ENCODE results near the gene KLF6. TPM values are rescaled to one million over a fixed set of nuclear protein-coding genes. Genes with fewer than 3 reads are reported as not detected.

KLF6 gene
- polyA plus RNA-seq (2011; rRNA removed) = 41.8 and 79.0 TPM in 2 replicates
- 202 and 251 TPM in 2 replicates for polyA minus RNA-seq (2011; rRNA and poly(A)+ RNA removed)

DNA sequence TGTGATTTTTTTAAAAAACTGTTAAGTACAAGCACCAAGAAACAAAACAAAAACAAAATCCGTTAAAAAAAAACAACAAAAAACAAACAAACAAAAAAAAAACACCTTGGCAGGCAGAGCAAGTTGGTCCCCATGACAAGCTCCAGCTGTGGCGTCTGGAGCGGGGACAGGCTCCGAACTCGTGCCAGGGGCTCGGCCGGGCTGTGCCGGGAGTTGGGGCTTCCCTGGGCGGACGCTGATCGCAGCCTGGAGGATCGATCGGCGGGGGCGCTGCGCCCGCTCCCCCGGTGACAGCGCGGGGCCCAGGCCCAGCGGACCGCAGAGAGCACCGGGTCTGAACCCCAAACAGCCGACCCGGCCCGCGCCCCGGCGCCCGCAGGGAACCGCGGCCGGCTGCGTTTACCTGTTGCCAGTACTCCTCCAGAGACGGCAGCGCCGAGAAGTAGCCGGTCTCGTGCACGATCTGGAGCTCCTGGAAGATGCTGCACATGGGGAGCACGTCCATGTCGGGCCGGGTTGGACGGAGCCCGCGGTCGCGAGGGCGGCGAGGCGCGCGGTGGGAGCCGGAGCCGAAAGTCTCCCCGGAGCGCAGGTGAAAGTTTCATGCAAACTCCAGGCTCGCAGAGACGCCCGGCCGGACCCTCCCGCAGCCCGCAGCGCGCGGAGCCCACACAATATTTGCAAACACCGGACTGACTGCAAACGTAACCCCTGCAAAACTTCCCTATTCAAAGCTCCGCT is at the start of gene KLF6:
Gene KLF6, minus strand, starts transcription at position 700 of the 741 bp plus-strand sequence. Its CDS starts 195 bp downstream, at position 505.
- TF ChIP-seq, protein P1, sequence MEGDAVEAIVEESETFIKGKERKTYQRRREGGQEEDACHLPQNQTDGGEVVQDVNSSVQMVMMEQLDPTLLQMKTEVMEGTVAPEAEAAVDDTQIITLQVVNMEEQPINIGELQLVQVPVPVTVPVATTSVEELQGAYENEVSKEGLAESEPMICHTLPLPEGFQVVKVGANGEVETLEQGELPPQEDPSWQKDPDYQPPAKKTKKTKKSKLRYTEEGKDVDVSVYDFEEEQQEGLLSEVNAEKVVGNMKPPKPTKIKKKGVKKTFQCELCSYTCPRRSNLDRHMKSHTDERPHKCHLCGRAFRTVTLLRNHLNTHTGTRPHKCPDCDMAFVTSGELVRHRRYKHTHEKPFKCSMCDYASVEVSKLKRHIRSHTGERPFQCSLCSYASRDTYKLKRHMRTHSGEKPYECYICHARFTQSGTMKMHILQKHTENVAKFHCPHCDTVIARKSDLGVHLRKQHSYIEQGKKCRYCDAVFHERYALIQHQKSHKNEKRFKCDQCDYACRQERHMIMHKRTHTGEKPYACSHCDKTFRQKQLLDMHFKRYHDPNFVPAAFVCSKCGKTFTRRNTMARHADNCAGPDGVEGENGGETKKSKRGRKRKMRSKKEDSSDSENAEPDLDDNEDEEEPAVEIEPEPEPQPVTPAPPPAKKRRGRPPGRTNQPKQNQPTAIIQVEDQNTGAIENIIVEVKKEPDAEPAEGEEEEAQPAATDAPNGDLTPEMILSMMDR (IDR thresholded peaks at IDR 0.05; ENCODE audit: insufficient read depth, low read depth, low read length) = no peak
- Histone ChIP-seq H3K27me3 (ENCODE audit: control insufficient read depth, insufficient read depth, low read length) (no peaks in the 10 kb centered on the region), H3K4me3 (ENCODE audit: low read depth, low read length) (peak within 1 kb of the TSS; percentile 95), H3K36me3 (ENCODE audit: control insufficient read depth, insufficient read depth, low read length) (peaks cover 16% of the 10 kb centered on the region)
- no peak for DNase-seq (ENCODE audit: low read depth)
- ChIA-PET POLR2A (interaction anchor here (0.5 to 1.0 kb wide), 14 partner anchors 7 to 666 kb away, joined by 3 to 10 read pairs (median 4); no protein-coding TSS in a partner anchor), CTCF (interaction anchor here (0.6 to 1.0 kb wide), 4 partner anchors 44 to 721 kb away, joined by 3 to 5 read pairs (median 3); no protein-coding TSS in a partner anchor)

DNA sequence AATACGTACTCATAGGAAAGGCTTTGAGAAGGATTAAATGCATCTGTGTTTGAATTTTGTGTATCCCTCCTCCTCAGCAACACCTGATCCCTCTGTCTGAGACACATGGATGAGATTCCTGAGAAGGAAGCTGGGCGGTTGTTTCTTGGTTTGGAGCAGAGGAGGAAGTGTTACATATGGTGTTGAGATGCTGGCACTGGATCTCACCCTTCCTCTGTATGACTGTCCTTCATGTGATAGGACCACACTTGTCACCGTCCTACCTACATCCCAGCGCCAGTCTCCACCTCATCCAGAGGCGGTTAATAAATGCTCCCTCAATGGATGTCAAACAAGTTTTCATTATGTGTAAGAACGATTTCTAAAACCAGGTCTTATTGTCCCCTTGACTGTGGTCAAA is 49.4 kb upstream of the KLF6 start:
- H3K27me3 ChIP-seq (ENCODE audit: control insufficient read depth, insufficient read depth, low read length) = no peaks in the 10 kb centered on the region
- H3K4me3 ChIP-seq (ENCODE audit: low read depth, low read length) = no peak overlapping the region
- DNase-seq (ENCODE audit: low read depth) = no peak
- TF ChIP-seq, protein P1 (IDR thresholded peaks at IDR 0.05; ENCODE audit: insufficient read depth, low read depth, low read length) = no peak
- no peaks in the 10 kb centered on the region for H3K36me3 ChIP-seq (ENCODE audit: control insufficient read depth, insufficient read depth, low read length)
- POLR2A ChIA-PET = interaction anchor here (1.0 kb wide), 1 partner anchor 129 kb away, joined by 3 read pairs; no protein-coding TSS in a partner anchor
- CTCF ChIA-PET = no interaction called here

DNA sequence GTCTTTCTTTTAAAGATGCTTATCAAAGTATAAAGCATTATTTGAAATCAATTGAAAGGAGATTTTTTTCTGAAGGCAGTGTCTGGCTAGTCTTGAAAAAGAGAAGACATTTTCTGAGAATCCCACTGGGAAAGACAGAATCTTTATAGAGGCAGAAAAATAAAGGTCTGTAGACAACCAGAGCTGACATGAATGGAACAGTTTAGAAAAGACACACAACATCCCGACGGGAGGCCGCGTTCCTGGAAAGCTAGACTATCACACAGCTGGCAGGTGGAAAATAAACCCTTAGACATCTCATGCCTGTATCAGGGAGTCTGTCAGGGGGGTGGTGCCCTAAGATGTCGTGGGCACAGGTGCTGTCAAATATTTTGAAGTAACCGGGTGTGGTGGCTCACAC is 48.0 kb upstream of the KLF6 start:
- POLR2A ChIA-PET = no interaction called here

DNA sequence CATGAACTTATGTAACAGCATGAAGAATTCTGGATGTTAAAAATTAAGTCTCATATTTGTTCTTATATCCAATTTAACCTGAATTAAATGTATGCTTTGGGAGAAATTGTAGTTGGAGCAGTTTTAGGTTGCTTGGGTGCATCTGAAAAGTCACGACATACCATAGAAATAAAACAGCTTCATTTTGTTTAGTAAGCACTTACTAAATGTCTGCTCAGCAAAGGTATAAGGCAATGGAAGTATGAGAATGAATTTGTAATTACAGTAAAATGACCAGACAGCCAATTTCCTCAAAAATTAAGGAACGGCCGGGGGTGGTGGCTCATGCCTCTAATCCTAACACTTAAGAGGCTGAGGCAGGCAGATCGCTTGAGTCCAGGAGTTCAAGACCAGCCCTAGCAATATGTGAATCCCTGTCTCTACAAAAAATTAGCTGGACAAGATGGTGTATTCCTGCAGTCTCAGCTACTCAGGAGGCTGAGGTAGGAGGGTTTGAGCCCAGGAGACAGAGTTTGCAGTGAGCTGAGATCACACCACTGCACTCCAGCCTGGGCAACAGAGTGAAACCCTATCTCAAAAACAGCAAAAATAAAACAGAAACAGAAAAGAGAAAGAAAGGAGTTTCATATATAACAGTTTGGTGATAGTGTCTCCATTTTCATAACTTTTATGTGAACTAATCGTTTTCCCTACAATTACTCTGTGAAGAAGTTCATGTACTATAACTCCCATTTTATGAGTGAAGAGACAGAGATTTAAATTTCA is 47.2 kb upstream of the KLF6 start:
- no peak for DNase-seq (ENCODE audit: low read depth)
- CTCF ChIA-PET = no interaction called here
- TF ChIP-seq, protein P1 (IDR thresholded peaks at IDR 0.05; ENCODE audit: insufficient read depth, low read depth, low read length) = no peak
- no peaks in the 10 kb centered on the region for H3K27me3 ChIP-seq (ENCODE audit: control insufficient read depth, insufficient read depth, low read length)
- POLR2A ChIA-PET = no interaction called here
- no peak overlapping the region for H3K4me3 ChIP-seq (ENCODE audit: low read depth, low read length)
- no peaks in the 10 kb centered on the region for H3K36me3 ChIP-seq (ENCODE audit: control insufficient read depth, insufficient read depth, low read length)

More for the DNA sequence above, 48.0 kb upstream of the KLF6 start:
- DNase-seq (ENCODE audit: low read depth) = no peak
- Histone ChIP-seq H3K27me3 (ENCODE audit: control insufficient read depth, insufficient read depth, low read length) (no peaks in the 10 kb centered on the region), H3K4me3 (ENCODE audit: low read depth, low read length) (no peak overlapping the region), H3K36me3 (ENCODE audit: control insufficient read depth, insufficient read depth, low read length) (no peaks in the 10 kb centered on the region)
- TF ChIP-seq, protein P1 (IDR thresholded peaks at IDR 0.05; ENCODE audit: insufficient read depth, low read depth, low read length) = no peak
- CTCF ChIA-PET = no interaction called here

DNA sequence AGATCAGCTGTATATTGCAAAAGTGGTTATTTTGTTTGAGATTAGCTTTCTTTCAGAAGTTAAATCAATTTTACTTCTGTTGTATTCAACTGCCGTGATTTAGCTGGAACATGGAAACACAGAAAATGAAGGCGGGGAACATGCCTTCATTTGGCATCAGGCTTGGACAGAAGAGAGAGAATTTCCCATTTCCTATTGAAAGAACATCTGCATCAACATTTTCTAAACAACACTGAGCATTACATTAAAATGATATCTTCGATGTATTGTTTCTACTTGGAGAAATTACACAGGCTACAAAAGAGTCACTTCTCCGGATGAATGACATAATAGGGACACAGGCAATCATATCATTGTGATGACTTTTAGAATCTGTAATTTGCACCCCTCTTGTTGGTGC is 46.6 kb upstream of the KLF6 start:
- Histone ChIP-seq H3K27me3 (ENCODE audit: control insufficient read depth, insufficient read depth, low read length) (no peaks in the 10 kb centered on the region), H3K4me3 (ENCODE audit: low read depth, low read length) (no peak overlapping the region), H3K36me3 (ENCODE audit: control insufficient read depth, insufficient read depth, low read length) (no peaks in the 10 kb centered on the region)
- ChIA-PET CTCF (interaction anchor here (0.9 kb wide), 1 partner anchor 10 kb away, joined by 3 read pairs; no protein-coding TSS in a partner anchor), POLR2A (no interaction called here)
- DNase-seq (ENCODE audit: low read depth) = no peak
- TF ChIP-seq, protein P1 (IDR thresholded peaks at IDR 0.05; ENCODE audit: insufficient read depth, low read depth, low read length) = no peak
